Posterior cingulate gyrus (tissue), 11 donors: ENCODE results near the gene TRIM69.
"Not testable (repeated sequence)": the region's sequence is repeated elsewhere in the genome, so short reads cannot be mapped to it uniquely, and the experiment has no call there.

ENCODE experiments used
- DNase-seq, 10 donors: peaks; one replicate each; pipeline versions ENCODE4 v3.0.0 to v3.0.0-alpha.2; 2020 to 2021; ENCODE audit warnings: mixed read lengths in 3 of 10
- intact Hi-C: fragments of 100-400 bp; cut with DNase I; formaldehyde crosslinking; loops from one replicate; pipeline ENCODE4 v1.15.1; 2023

Gene TRIM69

DNA sequence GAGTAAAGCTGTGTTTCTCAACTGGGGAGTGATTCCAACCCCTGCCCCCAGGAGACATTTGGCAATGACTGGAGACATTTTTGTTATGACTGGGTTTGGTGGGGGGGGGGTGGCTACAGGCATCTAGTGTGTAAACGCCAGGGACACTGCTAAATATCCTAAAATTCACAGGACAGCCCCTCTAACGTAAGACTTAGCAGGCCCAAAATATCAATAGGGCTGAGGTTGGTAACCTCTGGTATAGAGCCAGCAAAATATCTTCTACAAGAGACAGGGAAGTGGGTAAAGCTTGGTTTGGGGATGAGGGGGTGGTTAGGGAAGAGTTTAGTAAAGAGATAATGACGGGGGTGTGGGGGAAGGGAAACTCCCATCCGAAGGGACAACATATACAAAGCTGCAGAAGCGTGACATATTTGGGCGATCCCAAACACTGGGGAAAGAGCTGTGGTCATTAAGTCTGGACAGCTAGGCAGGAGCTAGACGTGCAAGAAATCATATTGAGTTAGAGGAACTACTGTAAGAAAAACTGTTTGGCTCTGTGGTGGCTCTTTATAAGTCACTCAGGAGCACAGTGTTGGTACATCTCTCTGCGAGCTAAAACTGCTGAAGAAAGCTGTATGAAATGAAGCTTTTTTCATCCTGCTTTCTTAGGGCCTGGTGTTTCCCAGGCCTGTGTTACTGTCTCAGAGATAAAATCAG, 697 bp upstream of the TRIM69 start:
- intact Hi-C loops = loop anchor here (2.0 kb wide), 1 partner anchor 71 kb away; no protein-coding TSS in a partner anchor
- no peak for DNase-seq

DNA sequence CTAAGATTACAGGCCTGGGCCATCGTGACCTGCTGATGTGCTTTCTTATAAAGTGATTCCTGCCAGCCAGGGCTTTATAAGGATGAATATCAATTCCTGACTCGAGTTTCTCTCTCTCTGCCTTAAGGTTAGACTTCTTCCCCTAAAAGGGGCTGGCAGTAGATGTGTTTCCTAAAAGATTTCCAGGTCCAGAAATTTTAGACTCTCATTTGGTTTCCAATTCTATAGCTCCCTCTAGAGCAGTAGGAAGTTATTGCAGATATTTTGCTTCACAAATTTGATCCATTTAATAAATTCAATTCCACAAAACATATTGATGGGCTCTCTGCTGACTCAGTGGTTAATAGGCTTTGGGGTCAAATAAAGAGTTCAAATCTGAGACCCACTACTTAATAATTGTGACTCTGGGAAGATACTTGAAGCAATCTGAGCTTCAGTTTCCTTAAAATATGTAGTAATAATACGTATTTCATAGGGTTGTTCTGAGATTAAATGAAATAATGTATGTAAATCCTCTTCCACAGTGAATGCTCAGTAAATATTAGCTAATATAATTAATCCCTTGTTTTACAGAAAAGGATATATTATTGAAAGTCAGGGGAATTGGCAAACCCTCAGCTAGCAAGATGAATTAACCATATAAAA, 2.1 kb downstream of the TRIM69 start:
- DNase-seq = no peak
- intact Hi-C loops = no loop called here

DNA sequence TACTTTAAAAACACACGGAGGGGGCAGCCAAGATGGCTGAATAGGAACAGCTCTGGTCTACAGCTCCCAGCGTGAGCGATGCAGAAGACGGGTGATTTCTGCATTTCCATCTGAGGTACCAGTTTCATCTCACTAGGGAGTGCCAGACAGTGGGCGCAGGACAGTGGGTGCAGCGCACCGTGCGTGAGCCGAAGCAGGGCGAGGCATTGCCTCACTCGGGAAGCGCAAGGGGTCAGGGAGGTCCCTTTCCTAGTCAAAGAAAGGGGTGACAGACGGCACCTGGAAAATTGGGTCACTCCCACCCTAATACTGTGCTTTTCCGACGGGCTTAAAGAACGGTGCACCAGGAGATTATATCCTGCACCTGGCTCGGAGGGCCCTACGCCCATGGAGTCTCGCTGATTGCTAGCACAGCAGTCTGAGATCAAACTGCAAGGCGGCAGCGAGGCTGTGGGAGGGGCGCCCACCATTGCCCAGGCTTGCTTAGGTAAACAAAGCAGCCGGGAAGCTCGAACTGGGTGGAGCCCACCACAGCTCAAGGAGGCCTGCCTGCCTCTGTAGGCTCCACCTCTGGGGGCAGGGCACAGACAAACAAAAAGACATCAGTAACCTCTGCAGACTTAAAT, 3.0 kb downstream of the TRIM69 start:
- intact Hi-C loops, DNase-seq: not testable (repeated sequence)

DNA sequence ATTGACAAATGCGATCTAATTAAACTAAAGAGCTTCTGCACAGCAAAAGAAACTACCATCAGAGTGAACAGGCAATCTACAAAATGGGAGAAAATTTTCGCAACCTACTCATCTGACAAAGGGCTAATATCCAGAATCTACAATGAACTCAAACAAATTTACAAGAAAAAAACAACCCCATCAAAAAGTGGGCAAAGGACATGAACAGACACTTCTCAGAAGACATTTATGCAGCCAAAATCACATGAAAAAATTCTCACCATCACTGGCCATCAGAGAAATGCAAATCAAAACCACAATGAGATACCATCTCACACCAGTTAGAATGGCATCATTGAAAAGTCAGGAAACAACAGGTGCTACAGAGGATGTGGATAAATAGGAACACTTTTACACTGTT, 7.1 kb downstream of the TRIM69 start:
- DNase-seq, intact Hi-C loops: not testable (repeated sequence)

DNA sequence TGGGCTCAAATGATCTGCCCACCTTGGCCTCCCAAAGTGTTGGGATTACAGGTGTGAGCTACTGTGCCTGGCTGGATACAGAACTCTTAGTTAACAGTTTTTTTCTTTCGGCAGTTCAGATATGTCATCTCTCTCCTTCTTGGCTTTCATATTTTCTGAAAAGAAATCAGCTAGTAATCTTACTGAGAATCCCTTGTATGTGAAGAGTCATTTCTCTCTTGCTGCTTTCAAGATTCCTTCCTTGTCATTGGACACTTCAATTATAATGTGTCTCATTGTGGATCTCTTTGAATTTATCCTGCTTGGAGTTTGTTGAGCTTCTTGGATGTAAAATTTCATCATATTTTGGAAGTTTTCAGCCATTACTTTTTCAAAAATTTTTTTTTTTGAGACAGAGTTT, 17.0 kb downstream of the TRIM69 start:
- intact Hi-C loops = no loop called here
- DNase-seq = no peak

DNA sequence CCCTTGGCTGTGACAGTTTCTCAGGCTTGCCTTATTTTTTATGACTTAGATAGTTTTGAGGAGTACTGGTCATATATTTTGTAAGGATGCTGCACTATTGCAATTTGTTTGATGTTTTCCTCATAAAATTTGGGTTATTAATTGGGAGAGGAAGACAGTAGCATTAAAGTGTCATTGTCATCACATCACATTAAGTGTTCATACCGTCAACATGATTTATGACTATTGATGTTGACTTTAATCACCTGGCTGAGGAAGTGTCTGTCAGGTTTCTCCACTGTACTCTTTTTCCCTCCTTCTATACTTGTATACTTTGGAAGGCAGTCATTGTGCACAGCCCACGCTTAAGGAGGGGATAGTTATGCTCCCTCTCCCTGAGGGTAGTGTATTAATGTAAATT, 26.9 kb downstream of the TRIM69 start:
- DNase-seq = no peak
- intact Hi-C loops = no loop called here

DNA sequence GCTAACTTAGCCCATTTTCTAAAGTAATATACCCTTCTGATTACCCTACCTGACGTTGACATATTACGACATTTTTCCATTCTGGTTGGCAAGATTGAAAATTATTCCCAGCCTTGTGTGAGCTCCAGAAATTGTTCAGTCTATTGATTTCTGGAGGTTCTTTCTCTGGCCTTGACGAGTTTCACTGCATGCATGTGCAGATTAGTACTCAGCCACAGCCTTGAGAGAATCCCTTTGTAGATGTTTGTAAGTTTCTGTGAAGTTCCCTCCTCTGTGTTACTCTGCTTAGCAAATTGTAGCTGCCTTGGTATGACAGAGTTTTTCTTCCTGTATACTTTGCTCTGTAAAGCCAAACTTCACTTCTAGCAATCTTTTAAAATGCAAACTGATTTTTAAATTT, 27.5 kb downstream of the TRIM69 start:
- no peak for DNase-seq
- intact Hi-C loops = no loop called here

DNA sequence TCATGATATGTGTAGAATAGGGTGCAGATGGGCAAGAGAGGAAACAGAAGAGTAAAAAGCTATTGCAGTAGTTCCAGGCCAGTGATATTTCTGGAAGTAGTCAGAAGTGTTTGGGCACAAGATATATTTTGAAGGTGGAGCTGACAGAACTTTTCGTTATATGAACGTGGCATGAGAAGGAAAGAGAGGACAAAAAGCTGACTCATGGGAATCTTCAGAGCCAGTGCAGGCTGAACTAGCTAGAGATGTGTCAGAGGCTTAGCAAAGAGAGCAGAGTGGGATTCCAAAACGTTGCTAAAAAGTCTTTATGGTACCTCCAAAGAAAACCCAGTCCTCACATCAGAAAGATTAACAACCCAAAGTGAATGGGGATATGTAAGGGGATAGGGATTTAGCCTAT, 28.7 kb downstream of the TRIM69 start:
- intact Hi-C loops = no loop called here
- DNase-seq = no peak

DNA sequence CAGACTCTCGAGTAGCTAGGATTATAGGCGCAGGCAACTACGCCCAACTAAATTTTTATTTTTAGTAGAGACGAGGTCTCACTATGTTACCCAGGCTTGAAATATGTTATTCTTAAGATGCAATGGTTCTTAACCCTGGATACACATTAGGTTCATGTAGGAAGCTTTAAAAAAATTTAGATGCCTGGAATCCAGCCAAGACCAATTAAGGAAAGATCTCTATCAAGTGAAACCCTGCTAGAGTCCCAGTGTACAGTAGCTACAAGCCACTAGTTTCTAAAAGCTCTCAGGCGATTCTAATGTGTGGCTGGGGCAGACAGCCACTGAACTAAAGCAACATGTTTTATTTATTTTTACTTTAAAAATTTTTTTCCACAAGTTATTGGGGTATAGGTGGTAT, 33.2 kb downstream of the TRIM69 start:
- DNase-seq = no peak
- intact Hi-C loops = no loop called here

DNA sequence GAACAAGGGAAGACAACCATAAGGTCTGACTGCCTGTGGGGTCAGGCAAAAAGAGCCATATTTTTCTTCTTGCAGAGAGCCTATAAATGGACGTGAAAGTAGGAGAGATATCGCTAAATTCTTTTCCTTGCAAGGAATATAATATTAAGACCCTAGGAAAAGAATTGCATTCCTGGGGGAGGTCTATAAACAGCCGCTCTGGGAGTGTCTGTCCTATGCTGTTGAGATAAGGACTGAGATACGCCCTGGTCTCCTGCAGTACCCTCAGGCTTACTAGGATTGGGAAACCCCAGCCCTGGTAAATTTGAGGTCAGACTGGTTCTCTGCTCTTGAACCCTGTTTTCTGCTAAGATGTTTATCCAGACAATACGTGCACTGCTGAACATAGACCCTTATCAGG, 34.4 kb downstream of the TRIM69 start:
- intact Hi-C loops, DNase-seq: not testable (repeated sequence)

DNA sequence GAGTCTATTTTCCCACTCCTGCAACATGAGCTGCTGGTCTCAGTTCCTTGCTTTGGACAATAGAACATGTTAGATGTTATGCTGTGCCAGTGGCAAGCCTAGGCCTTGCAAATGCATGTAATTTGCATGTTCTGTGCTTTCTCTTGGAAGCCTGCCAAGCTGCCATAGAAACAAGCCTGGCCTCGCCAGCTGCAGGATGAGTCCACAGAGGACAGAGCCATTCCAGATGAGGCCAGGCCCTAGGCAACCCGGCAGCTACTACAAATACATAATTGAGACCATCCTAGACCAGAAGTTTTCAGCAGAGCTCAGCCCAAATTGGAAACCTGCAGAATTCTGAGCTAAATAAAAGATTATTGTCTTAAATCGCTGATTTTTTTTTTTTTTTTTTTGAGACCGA, 39.6 kb downstream of the TRIM69 start:
- DNase-seq = peak in 9 of 10 donors; percentile 19 to 95 (median 61)
- intact Hi-C loops = no loop called here

DNA sequence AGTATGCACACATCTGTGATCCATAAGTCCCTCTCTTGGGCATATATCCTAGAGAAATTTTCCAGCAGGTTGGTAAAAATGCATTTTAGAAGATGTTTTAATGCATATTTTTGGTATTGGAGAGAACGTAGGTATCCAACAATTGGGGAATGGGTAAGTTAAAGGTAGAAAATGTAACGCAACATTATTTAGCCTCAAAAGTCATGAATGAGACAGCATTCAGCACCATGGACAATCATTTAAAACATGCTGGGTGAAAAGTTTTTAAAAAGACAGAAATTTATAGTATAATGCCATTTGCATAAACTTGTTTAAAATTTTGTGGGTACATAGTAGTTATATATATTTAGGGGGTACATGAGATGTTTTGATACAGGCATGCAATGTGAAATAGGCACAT, 43.4 kb downstream of the TRIM69 start:
- DNase-seq = no peak
- intact Hi-C loops = no loop called here

DNA sequence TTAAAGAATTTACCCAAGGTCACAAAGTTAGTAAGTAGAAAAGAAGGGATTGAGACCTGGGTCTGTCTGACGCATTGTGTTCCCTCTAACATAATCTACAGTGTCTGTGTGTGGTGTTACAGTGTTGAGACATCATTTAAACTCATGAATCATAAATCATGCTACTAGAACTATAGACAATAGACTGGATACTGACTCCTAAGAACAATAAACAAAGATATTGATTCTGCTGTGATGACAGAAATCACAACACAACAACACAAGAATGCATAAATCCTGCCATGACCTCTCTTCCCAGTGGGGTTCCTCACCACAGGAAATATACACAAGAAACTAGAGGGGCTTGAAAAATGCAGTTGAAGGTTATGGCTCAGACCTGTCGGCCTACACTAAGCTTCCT, 44.3 kb downstream of the TRIM69 start:
- intact Hi-C loops = no loop called here
- no peak for DNase-seq

DNA sequence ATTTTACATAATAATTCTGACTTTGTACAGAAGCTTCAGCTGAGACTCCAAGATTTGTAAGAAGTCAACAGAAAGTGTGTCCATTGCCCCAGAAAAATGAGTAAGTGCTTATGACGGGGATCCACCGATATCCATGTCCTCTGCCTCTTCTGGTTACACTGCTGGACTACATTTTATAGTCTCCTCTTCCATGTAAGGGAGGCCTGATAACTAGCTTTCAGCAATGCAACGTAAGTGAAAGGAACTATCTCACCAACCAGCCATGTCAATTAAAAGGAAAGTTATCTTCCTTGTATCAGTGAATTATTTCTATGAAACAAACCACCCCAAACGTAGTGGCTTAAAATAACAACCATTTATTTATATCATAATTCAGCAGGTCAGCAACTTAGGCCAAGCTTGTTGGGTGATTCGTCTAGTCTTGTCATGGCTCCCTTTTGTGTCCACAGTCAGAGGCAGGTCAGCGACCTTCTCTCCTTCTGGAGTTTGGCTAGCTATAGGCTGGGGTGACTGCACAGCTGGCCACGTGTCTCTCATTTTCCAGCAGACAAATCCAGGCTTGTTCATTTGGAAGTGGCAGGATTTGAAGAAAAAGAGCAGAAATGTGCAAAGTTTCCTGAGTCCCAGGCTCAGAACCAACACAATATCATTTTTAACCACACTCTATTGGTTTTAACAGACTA, 44.9 kb downstream of the TRIM69 start:
- intact Hi-C loops = no loop called here
- DNase-seq = no peak

DNA sequence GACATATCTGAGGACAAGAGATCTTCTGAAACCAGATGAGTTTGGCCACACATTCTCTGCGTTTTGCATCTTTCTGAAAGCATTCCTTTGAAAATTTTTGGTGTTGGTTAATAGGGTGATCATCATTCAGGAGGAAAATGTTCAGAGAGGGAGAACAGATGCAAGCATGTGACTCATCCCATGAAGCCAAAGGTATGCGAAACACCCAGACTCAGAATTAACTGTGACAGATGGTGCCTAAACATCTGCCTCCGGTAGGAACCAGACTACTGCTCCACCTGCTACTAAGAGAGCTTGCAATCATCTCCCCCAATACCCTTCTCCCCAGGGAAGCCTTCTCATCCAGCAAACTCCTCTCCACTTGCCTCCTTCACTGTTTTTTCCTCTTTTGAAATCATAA, 46.2 kb downstream of the TRIM69 start:
- no peak for DNase-seq
- intact Hi-C loops = no loop called here

DNA sequence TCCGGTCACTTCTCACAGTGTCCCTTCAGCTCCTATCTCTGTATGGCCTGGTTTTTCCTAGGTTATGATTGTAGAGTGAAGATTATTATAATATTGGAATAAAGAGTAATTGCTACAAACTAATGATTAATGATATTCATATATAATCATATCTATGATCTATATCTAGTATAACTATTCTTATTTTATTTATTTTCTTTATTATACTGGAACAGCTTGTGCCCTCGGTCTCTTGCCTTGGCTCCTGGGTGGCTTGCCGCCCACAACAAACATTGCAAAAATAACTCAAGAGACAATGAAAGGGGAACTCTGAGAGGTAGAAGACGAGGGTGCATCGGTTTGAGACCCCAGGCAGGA, 48.6 kb downstream of the TRIM69 start:
- DNase-seq, intact Hi-C loops: not testable (repeated sequence)

DNA sequence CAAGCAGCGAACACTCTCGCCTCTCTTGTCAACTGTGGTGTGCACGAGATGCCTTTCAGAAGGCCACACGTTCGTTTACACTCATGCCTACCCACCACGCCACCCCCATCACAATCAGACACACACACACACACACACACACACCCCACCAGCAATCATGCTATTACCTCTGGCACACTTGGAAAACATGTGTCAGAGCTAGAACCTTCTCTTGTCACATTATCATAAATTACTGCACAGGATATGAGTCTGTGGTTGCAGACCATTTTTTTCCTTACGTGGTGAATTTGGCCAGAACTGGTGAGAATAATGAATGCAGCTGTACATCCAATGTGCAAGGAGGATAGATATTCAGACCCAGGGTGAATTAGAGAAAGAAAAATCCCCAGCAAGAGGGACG, 52.4 kb downstream of the TRIM69 start:
- intact Hi-C loops = no loop called here

DNA sequence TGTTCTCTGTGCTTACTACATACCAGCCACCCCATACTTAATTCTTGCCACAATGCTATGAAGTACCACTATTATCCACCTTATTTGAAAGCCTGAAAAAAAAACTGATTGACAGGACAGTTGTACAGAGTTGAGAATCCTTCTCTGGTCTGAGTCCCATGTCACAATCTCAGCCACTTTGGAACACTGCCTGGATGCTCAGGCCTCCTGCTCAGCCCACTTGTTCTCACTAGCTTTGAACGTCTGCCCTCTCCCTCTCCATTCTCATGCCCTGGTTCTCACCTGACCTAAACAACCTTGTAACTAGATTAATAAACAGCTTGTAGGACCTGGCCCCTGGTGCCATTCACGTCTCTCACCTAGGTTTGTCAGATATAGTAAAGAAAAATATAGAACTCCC, 53.9 kb downstream of the TRIM69 start:
- DNase-seq = no peak
- intact Hi-C loops = no loop called here

More for the DNA sequence above, 52.4 kb downstream of the TRIM69 start:
- DNase-seq = no peak

DNA sequence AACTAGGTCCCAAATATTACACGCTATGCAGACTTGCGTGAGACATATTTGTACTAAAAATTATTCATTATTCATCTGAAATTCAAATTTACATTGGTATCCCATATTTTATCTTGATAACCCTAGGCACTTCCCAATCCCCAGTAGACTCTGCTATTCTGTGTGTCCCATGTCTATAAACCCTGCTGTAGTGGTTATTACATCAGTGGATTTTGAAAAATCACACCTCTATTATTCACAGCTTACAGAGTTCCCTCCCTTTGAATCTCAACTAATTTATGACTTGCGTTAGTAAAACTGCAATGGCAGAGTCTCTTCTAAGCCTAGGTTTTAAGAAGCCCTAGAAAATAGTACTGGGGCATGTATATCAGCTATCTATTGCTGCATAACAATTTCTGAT, 54.3 kb downstream of the TRIM69 start:
- no peak for DNase-seq
- intact Hi-C loops = no loop called here

DNA sequence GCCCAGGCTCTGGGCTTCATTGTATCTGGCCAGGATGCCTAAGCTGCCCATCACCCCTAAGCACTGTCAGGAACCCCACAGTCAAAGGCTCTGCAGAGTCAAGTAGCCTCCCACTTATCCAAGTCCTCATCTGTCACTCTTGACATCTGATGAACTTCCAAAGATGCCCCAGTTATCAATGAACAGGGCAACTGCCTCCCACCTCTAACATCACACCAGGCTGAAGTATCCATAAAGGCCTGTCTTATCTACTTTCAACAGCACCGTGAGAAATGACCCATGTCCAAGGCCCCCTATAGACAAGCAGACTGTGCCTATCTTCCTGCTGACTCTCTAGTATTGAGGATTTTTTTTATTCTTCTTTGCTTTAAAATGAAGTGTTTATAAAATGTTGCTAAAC, 56.4 kb downstream of the TRIM69 start:
- DNase-seq = no peak
- intact Hi-C loops = no loop called here

DNA sequence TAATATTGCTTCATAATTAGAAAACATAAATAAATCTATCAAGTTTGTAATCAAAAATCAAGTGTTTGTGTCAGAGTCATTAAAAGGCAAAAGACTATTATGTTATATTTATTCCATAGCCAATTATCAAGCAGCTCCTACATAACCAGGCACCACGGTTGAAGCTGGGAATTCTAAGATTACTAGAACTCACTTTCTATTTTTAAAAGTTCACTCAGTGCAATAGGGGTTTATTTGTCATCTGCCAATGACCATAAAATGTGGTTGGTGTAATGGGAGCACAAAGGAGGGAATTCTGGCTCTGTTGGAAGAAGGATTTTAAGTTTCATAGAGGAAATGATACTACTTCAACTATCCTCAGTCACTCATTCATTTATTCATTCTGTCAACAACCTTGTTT, 57.7 kb downstream of the TRIM69 start:
- intact Hi-C loops = no loop called here
- DNase-seq = no peak

DNA sequence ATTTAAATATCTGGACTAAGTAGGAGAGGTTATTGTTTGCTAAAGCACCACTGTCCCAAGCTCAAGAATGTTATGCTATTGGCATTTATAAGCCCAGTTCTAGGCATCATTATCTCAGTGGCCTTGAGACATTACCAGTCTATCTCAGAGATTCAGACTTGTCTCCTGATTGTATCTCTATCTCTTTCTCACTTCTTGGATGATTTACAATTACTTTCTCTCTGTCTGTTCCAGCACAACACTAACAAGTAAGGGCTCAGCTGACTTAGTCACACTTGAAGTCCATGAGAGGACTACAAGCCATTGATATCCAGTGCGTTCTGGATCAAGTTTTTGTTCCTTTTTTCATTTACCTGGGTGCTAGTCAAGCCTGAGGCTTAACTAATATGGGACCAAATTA, 60.2 kb downstream of the TRIM69 start:
- no peak for DNase-seq
- intact Hi-C loops = no loop called here
